HEK293 (cell line): ENCODE data around the gene KDM3B.

Experiments used
- CTCF ChIP-seq: fragments of 450-650 bp; formaldehyde crosslinking; IDR thresholded peaks from 2 replicates; pipeline ENCODE4 v1.5.1; 2016; ENCODE audit warnings: missing biosample characterization, missing genetic modification characterization
- KLF10 ChIP-seq: fragments of 450-650 bp; IDR thresholded peaks from 2 replicates; pipeline ENCODE4 v1.5.1; 2018; ENCODE audit warnings: missing biosample characterization, mild to moderate bottlenecking, missing genetic modification characterization
- MYNN ChIP-seq: fragments of 450-650 bp; formaldehyde crosslinking; IDR thresholded peaks from 2 replicates; pipeline ENCODE4 v1.5.1; 2016; ENCODE audit warnings: missing biosample characterization, missing genetic modification characterization, borderline replicate concordance
- SCRT1 ChIP-seq: fragments of 450-650 bp; formaldehyde crosslinking; IDR thresholded peaks from 2 replicates; pipeline ENCODE4 v1.5.1; 2016; ENCODE audit warnings: missing biosample characterization, missing genetic modification characterization, borderline replicate concordance
- SETDB1 ChIP-seq: IDR thresholded peaks from one replicate; pipeline ENCODE4 v1.6.1; 2017; ENCODE audit warnings: mild to moderate bottlenecking, low read length, moderate library complexity, mixed read lengths; ENCODE audit not compliant: insufficient read length
- ZEB2 ChIP-seq: fragments of 450-650 bp; formaldehyde crosslinking; IDR thresholded peaks from 2 replicates; pipeline ENCODE4 v1.5.1; 2016; ENCODE audit warnings: missing biosample characterization, missing genetic modification characterization

- no peak for TF ChIP-seq SETDB1
- TF ChIP-seq KLF10, result no peak
- TF ChIP-seq ZEB2 (tag by site-specific recombination), result no peak
- TF ChIP-seq SCRT1 (tag by site-specific recombination), result no peak
- no peak for TF ChIP-seq MYNN (tag by site-specific recombination)
- no peak for TF ChIP-seq CTCF (tag by site-specific recombination)
Measured at GRCh38 chr5:138444078-138444773, 91.7 kb downstream of the KDM3B start.
